HG03108 (cell line): ENCODE results near the gene PCK1.

Source experiments
- ATAC-seq: cut with Tn5 transposase; IDR thresholded peaks from one replicate; pipeline ENCODE4 v1.9.1; 2021; ENCODE audit warnings: moderate library complexity; ENCODE audit not compliant: unreplicated experiment

The PCK1 gene

GRCh38 chr20:57576002-57576401 lies 15.1 kb downstream of the PCK1 start:
- ATAC-seq: no peak

- no peak for ATAC-seq
Observed at GRCh38 chr20:57576617-57577550, 16.0 kb downstream of the PCK1 start.

DNA sequence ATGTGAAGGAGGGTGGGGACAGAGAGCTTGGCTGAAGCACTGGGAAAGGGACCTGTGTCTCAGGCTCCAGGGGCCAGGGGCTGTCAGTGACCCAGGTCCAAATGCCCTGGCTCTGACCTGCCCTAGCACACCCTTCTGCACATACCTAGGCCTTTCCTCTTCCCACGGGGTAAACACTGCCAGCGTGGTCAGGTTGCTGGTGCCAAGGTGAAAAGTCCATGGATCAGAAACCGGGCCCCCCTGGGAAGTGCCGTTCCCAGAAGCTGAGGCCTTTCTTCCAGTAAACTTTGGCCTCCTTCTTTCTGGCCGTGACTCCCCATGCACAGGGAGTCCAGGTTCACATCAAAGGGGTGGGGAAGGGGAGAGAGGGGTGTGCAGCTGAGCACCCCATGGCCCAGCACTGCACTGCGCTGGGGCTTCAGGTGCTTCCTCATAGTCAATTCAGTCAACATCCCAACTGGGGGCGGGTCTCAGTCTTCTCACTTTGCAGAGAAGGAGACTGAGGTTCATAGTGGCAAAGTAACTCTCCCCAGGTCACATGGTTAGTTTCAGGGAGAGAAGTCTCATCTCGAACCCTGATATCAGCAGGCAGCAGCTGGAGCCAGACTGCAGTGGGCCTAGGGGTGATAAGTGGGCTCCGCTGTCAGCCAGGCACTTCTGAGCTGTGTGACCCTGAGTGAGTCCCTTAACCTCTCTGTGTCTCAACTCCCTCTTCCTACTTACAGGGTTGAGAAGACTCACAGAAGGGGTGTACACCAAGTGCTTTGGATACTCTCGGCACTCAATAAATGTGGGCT lies 17.0 kb downstream of the PCK1 start:
- no peak for ATAC-seq

DNA sequence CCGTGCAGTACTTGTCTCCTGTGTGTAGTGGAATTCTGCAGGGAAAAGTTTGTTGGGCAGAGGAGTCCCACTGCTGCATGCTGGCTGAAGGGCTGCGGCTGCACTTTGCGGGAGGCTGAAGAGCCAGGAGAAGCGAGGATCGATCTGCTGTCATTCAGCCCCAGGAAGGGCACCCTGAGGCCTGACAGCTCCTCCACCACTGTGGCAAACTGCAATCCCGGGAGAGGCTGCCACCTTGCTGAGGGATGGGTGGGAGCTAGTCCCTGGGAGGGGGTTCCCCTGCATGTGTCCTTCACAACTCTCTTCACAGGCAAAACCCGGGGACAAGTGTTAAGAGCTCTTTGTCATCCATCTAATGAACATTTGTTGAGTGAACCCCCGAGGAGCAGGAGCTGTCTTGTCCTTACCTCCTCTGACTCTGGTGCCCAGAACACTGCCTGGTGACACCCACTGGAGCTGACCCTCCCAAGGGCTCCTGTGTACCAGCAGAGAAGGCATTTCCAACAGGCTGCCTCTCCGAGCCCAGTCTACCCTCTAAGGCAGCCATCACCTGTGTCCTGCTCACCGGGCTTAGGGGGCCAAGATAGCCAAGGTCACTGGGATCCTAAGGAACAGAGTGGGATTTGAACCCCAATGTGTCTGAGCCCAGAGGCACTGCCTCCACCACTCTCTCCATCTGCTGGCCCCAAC lies 17.7 kb downstream of the PCK1 start:
- ATAC-seq: no peak

DNA sequence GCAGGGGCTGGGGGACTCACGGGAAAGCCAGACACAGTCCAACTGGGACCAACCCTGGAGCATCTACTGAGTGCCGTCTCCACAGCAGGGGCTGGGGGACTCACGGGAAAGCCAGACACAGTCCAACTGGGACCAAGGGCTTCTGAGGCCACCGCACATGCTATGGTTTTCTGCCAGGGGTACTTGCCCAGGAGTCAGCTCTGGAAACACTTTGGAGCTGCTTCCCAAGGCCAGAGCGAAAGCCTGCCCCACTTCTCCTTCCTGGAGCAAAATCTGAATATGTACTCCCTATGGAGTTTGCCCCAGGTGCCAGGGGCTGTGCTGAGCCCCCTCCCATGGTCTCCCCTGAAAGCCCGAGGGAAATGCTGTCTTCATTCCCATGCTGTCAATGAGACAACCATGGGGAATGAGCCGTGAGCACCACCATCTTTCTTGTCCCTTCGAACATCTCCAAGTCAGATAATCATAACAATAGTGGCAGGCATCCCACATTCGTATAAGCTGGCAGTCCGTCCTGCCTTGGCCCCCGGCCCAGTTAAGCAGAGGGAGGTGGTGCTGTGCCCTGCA lies 18.5 kb downstream of the PCK1 start:
- no peak for ATAC-seq

GRCh38 chr20:57579898-57580447 lies 19.1 kb downstream of the PCK1 start:
- ATAC-seq: no peak

DNA sequence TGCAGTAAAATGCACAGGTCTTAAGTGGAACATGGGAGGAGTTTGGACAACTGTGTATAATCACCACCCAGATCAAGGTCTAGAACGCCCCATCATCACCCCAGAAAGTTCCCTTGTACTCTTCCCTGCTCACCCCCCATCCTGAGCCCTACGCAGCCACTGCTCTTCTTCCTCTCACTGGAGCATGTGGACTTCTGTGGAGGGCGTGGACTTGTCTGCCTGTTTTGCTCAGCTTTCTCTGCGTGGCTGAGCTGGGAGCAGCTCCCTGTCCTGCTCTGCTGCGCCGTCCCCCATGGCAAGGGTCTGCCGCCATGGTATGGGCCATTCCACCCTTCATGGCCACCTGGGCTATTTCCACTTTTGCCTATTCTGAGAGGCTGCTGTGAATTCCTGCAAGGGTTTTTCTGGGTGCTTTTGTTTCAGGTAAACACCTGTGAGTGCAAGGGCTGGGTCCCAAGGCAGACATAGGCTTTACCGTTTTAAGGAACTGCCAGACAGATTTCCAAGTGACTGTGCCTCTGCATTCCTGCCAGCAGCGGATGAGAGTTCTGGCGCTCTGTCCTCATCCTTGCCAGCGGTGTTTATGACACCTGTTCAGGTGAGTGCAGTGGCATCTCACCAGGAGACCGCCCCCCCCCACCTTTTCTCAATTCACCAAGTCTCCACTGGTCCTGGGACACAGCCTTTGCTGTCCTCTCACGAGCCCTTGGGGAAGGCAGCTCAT lies 19.7 kb downstream of the PCK1 start:
- ATAC-seq: no peak

DNA sequence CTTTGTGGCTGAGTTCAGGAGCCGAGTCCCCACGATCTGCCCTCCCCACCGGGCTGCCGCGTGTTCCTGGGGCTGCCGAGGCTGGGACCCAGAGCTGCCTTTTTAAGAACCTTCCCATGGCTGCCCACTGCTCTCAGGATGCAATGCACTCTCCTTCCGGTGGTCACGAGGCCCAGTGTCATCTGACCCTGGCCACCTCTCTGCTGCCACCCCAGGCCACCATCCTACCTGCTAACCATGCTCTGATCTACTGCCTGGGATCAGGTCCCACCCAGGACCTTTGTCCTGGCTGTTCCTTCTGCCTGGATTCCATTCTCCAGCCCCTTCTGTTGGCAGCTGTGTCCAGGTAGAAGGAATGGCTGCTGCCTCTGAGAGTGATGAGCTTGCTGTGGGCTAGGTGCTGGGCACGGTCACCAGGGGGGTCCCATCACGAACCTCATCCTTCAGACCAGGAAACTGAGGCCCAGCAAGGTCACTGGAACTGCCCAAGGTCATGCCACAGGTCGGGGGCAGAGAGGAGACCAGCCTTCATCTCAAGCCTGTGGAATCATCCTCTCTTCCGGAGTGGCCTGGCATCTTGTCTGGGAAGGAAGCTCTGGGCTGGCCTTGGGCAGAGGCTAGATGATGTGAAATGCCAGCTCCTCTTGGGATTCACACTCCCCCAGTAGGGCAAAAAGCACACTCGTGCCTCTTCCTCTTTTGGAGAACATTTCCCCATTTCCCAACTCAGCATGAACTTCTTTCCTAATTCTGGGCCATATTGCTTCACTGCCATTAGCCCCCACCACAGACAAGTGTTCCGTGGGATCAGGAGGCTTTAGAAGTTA lies 20.5 kb downstream of the PCK1 start:
- no peak for ATAC-seq

DNA sequence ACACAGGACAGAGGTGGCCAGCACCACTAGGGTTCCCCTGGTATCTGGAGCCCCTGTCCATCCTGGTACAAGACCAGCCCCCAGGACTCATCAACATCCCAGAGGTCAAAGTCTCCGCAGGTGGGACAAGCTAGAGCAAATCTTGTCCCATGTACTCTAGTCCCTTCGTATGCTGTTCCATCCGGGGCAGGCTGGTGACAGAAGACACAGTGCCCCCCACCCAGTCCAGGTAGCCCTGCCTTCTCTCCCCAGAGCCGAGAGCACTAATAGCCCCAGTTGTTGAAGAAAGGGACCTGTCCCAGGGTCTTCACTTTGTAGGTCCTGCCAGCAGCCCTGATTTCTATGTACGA lies 21.1 kb downstream of the PCK1 start:
- ATAC-seq: no peak

DNA sequence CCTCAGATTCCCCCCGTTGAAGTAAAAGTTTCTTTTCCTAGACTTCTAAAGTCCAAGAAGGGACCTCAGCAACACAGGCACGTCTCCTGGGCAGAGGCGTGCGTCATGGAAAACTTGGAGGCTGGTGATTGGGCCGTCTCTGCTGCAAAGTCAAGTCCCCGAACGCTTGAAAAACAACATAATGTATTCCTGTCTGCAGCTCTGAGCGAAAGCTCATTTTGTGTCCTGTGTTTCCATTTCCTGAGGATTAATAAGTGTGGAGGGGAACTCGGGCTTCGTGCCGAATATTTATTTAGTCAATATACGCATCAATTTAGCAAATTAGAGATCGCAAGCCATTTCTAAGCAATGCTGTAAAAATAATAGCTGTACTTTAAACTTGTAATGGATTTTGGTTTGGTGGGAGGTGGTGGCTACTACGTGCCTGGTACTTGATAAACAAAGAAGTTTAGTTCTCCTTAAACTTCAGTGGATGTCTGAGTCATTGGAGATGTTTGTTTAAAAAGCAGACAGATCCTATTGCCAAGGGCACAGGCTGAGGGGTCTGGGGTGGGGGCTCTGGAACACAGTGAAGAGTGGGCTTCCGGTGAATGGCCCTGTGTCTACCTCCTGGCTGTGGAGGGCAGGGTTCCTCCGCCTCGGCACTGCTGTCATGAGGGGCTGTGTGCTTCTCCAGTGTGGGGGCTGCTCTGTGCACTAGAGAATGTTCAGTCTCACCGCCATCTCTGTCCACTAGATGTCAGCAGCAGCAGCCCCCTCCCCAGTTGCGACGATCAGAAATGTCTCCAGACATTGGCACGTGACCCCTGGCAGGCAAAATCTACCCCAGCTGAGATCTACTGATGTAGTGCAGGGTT lies 21.8 kb downstream of the PCK1 start:
- ATAC-seq: no peak

GRCh38 chr20:57583289-57584257 lies 22.7 kb downstream of the PCK1 start:
- no peak for ATAC-seq

DNA sequence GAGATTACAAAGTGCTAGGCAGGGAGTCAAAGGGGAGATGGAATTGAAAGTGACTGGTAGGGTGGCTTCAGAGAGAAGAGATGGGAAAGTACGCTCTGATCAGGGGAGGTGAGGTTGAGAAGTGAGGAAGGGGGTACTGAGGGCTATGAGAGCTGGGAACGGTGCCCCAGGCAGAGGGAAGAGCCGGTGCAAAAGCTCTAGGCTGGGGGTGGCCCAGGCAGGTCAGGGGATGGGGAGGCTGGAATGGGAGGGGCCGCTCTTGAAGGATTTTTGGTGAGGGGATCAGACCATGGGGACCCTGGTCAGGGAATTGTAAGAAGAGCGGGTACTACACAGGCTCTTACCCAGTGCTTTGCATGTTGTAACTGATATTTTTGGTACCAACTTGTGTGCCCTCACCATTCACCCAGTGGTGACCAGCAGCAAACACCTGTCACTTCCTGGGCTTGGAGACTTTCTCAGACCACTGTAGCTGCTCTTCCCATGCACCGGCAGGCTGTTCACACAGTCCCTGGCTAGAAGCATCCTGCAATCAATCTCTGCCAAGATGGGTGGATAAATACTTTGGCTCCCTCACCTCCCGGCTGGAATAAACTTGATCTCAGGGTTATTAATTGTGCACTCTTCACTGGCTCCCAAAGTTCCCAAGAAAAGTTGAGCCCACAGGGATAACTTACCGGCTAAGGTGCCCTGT lies 24.0 kb downstream of the PCK1 start:
- ATAC-seq: no peak

GRCh38 chr20:57585466-57586213 lies 24.7 kb downstream of the PCK1 start:
- no peak for ATAC-seq

GRCh38 chr20:57586370-57586793 lies 25.5 kb downstream of the PCK1 start:
- no peak for ATAC-seq

GRCh38 chr20:57586943-57587277 lies 26.0 kb downstream of the PCK1 start:
- ATAC-seq: no peak
